HG03097 (cell line): ENCODE measurements around the gene OTUD5.

ENCODE experiments used
- ATAC-seq: cut with Tn5 transposase; IDR thresholded peaks from one replicate; pipeline ENCODE4 v1.9.1; 2021; ENCODE audit not compliant: unreplicated experiment, low FRiP score

OTUD5 gene

DNA sequence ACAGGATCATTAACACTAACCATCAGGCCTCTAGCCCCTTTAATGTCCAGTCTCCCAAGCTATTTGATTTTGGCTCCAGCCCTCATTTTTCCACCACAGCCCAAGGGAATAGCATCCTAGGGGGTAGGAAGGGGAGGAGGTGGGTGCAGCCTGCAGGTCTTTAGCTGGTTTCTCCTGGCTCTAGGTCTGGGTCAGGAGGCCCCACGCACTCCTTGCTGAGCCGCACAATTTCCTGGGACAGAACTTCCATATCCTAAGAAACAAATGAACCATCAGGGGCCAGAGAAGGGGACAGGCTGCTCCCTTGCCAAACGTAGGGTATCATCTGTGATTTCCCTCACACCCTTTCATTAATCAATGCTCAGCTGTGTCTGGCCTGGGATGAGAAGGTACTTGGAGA lies 16.6 kb upstream of the OTUD5 start:
- no peak for ATAC-seq

DNA sequence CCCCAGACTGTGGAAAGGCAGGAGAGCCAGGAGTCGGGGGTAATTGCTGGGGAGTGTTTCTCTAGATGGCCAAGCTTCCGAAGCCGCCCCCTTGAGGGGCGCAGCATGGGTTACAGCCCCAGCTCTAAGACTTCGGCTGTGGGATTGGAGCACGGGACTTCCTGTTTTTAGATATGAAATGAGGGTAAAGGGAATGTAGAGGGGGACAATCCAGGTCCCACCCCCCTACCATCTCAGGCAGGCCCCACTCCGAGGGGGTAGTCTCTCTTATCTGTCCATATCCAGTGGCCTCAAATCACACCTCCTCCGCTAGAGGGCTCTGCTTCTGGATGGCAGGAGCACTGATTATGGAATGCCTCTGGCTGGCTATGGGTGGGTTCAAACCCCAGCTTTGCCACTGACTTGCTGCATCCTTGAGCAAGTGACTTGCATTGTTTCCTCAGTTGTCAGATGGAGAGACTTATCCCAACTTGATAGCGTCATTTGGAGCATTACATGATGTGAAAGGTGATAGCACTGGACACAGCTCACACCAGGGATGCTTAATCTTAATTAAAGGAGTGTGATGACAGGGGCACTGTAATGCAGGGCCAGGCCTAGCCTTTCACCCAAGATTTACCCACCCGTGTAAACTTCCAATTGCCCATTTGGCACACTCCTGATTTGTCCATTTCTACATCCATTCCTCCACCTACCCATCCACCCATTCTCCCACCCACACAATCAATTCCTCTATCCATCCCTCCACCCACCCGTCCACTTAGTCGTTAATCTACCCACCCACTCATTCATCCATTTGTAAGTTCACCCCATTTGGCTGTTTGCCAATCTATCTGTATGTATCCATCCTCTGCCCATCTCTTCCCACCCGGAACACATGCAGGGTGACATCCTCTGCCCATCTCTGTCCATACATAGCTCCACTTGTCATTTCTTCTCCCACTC lies 15.1 kb upstream of the OTUD5 start:
- no peak for ATAC-seq

DNA sequence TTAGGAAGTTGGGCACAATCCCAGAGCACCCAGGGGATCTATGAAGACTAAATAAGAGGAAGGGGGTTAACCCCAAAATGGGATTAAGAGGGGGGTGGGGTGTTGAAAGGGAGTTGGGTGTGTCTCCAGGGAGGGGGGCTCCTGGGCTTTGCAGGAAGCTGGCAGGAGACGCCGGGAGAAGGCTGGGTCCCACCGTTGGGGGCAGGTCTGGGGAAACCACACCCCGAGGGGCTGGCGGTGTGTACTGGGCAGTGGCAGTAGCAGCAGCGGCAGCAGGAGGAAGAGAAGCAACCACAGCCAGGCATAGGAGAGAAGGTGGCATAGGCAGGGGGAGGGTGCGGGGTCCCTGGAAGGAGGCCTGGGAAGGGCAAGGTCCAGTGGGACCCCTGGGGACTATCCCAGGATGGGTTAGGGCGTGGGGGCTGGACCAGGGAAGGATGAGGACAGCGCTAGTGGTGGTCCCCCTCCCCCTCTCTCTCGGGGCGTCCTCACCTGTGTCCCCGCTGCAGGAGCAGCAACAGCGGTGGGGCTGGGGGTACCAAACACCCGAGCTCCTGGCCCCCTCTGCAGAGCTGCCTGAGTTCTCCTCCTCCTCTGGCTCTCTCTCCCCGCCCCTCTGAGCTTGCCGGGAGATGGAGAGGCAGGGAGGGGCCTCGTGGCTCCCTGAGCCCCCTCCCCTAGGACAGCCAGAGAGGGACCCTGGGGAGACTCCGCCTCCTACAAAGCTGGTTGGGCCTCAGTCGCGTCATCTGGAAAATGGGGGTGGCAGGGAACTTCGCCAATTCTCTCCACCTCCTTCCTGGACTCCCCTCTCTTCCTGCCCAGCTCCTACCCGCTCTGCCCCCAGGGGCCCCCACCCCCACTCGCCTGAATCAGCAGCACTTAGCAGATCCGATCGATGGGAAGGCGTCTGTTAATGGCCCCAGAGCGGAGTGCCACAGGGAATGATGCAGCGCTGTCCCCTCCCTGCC lies 14.1 kb upstream of the OTUD5 start, which contains the start of gene KCND1:
Gene KCND1, minus strand, starts transcription at position 596 of the 971 bp plus-strand sequence. CDS start 1,573 bp downstream, outside the sequence.
- ATAC-seq = no peak

DNA sequence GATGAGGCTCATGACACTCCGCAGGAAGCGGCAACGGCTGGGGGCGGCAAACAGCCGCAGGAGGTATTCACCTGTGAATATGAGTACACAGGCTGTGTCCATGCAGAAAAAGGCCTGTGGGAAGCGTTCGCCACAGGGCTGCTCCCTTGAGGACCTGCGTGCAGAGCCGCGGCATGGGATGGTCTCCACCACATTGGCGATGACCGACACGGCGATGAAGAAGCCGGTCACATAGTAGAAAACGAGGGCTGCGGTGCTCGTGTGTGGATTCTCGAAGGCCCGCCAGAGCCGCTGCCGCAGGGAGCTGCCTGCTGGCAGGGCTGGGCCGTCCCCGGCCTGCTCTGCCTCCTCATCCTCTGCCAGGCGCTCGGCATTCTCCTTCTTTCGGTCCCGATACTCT lies 12.1 kb upstream of the OTUD5 start:
- ATAC-seq = no peak

DNA sequence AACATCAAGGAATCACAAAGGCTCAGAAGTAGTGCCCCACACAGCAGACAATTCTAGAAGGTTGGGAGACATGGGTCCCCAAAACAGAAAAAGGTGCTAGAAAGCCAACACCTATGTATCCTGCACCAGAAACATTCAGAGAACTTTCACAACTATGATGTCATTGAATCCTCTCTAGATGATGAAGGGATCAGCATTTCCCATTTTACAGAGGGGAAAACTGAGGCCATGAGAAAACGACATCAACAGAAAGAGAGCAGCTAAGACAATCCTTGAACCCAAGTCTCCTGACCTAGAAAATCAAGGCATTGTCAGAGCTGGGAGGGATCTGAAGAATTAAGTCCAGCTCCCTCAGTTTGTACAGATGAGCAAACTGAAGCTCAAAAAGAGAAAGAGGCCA lies 11.0 kb upstream of the OTUD5 start:
- no peak for ATAC-seq

DNA sequence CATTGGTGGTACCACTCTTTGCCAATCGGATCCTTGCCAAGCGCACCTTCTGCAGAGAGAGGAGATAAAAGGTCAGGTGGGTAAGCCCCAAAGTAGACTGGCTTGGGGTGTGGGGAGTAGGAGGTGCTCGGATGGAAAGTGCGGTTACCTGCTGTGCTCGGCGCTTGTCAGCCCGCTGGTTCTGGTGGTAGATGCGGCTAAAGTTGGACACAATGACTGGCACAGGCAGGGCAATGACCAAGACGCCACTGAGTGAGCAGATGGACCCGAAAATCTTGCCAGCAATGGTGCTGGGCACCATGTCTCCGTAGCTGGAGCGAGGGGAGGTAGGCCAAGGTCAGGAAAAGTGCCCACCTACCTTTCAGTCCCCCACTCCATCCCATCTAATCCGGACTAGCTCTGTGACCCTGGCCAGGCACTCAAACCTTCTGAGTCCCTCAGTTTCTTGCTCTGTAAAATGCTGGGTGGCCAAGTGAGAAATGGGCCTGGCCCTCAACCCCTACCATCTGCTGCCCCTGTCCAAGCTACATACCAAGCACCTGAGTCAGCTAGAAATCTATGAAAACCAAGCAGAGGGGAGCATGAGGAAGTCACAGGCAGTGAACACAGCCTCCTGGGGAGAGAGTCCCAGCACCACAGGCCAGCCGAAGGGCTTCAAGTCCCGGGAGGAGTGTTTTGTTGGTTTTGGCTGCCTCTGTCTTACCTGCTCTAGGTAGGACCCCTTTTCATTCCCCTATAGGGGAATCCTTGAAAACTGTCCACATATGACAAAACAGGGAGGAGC lies 9.6 kb upstream of the OTUD5 start:
- ATAC-seq = no peak

DNA sequence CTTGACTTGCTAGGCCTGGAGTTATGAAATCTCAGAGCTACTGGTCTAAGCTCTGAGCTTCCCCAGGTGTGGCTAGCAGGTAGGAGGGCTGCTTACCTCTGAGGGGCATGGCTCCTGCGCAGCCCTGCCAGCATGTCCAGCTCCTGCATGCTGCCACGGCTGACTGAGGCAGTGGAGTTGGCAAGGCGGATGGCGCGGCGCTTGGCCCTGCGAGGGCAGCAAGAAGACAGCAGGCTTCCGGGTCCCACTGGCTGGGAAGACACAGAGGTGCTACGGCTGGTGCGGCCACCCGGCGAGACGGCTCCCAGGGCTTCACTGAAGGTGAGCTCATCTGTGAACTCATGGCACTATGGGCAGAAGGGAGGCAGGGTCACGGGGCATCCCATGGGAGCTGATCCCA lies 8.6 kb upstream of the OTUD5 start:
- ATAC-seq = no peak

DNA sequence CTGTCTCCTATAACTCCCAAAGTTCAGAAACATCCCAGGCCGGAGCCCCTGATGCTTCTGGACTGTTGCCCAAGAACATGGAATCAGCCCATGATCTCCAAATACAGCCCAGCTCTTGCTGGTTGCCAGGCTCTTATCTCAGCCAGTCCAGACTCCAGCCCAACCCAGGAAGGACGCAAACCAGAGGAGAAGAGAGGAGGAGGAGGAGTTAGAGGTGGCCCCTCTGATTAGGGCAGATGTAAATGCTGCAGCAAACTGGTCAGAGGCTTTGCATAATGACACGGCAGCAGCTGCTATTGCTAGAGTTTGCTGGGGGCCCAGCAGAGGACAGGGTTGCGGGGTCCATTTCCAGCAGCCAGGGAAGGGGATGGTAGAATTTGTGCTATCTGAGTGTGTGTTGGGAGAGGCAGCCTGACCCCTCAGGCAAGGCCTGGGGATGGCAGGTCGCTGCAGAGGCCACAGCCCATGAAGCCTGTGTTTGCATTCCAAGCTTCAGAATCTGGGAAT lies 4.2 kb upstream of the OTUD5 start:
- no peak for ATAC-seq

DNA sequence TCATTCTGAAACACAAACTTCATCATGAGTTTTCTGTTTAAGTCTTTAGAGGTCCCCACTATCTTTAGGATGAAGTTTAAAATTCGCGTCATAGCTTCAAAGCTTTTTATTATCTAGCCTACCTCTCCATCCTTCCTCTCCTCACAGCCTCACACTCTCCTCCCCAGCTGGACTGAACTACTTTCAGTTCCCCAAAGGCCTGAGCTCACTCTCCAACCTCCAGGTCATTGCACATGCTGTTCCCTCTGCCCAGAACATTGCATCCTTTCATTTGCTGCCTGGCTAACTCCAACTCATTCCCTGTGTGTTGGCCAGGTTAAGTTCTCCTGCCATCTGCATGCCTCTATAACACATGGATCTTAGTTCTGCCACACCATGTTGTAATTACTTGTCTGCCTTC lies 2.9 kb upstream of the OTUD5 start:
- ATAC-seq = no peak

DNA sequence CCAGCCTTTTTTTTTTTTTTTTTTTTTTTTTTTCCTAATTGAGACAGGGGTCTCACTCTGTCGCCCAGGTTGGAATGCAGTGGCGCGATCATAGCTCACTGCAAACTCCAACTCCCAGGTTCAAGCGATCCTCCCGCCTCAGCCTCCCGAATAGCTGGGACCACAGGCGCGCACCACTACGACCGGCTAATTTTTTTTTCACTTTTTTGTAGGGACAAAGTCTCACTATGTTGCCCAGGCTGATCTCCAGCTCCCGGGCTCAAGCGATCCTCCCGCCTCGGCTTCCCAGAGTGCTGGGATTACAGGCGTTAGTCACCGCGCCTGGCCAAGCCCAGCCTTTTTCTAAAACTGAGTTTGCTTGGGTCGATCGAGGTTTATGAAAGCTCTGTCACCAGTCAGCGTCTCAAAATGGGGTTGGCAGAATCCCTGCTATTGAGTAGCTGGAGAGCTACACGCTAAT lies 1.3 kb upstream of the OTUD5 start:
- no peak for ATAC-seq

DNA sequence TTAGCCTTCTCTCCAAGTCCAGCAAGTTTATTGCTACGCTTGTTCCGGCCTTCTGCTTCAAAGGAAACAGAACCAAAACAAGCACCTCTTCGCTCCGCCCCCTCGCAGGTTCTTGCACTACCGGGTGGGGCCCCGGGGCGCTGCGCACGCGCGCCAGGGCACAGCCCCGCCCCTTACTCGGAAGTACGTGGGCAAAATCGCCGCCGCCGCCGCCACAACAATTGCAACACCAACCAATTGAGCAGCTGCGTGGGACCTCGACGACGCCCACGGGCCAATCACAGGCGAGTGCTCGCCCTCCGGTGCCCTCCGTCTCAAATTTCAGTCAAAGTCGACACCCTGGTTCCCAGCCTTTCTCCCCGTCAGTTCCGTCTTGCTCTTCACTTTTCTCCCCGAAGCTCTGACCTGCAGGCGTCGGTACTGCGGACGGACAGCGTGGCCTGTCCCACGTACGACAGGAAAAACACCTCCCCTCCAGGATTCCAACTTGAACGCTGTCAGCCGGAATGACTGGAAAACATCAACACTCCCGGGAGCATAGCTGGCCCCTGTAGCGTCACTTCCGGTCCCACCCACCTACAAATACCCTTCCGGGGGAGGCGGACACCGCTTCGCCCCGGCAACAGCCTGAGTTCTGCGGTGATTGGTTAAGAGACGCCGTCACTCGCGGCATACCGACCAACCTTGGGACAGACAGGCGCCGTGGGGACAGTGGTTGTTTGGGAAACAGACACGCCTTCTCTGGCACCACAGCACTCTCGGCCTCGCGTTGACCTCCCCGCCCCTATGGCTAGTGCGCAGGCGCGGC lies 624 bp upstream of the OTUD5 start:
- ATAC-seq = peak; percentile 82

DNA sequence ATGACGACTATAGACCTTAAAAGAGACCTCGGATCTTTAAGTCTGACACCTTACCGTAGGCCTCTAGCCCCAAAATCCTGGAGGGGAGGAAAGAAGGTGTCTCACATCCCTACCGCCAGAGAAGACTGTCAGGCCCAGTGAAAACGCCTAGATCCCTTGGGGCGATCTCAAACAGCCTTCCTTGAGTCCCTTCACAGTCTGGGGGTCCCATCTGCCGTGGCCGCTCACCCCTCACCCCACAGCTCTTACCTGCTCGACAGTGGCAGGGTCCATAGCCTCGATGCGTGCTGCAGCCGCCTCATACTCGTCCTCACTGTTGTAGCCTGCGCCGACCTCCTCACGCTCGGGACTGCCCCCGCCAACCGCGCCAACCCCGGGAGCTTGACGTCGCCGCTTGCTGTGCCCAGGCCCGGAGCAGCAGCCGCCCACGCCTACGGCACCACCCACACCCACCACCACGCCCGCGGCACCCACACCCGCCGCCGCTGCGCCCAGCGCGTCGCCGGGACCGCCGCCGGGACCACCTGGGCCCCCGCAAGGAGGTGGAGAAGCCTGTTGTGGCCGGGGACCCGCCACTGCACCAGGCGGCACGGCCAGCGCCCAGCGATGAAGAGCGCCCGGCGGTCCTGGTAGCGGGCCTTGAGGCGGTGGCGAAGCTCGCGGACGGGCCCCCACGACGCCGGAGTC lies 536 bp downstream of the OTUD5 start:
- peak; percentile 4 for ATAC-seq

DNA sequence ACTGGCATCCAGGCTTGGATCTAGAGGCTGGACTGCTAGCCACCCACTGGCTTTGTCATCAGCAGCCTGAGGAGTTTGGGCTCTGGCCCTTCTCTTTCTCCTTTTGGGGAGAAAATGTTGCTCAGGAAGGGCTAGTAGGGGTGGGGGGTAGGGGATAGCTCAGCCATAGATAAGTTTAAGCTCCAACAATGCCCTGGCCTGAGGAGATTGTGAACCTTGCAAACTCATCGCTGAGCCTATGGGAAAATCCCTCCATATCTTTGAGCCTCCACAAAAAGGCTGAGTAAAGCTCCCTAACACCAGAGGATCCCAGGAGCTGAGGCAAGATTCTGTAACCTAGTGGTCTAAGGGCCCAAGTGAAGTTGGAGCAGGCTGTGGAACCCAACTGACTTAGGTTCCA lies 8.8 kb downstream of the OTUD5 start:
- no peak for ATAC-seq

DNA sequence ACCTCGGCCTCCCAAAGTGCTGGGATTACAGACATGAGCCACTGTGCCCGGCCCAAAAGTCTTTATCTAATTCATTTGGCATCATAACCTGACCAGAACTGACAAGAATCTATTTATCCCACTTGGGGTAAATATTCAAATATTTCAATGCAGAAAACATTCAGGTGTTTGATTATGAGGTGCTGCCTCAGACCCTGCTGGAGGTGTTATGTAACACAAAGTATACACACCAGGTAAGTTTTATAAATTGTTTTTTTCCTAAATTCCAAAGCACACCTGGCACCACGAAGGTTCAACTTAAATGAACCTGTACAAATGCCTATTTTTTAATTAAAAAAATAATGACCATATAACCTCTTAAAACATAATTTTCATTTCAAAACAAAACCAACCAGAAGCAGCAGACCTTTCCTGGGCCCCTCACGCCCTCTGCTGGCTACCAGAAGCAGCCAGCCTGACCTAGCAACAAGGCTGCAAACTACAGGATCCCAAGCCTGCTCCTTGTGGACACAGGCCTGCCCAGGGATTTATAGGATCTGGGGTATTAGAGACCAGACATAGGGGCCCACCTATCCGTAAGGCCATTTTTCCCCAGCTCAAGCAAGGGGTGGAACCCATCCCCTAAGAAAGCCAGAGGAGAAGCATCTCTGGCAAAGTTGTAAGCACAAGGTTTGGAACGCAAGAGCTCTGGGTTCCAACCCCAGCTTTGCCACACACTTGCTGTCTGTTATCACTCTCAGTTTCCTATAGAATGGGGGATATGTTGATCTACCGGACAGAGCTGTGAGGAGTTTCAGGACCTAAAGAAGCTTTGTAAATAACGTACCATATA lies 11.7 kb downstream of the OTUD5 start:
- no peak for ATAC-seq

DNA sequence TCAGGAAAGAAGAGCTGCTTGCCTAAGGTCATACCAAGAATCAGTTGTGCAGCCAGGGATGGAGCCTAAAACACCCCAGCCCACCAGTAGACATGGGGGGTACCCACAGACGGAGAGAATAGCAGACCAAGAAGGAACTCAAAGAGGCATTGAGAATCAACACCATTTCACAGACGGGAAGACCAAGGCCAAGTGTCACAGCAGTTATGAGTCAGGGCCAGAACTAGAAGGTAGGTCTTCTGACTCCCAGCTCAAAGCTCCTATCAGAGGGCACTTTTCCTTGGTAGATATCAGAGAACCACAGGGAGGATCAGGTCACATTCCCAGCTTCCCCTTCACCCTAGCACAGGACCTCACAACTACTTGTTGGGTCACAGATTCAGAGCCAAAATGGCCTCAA lies 14.5 kb downstream of the OTUD5 start:
- no peak for ATAC-seq

DNA sequence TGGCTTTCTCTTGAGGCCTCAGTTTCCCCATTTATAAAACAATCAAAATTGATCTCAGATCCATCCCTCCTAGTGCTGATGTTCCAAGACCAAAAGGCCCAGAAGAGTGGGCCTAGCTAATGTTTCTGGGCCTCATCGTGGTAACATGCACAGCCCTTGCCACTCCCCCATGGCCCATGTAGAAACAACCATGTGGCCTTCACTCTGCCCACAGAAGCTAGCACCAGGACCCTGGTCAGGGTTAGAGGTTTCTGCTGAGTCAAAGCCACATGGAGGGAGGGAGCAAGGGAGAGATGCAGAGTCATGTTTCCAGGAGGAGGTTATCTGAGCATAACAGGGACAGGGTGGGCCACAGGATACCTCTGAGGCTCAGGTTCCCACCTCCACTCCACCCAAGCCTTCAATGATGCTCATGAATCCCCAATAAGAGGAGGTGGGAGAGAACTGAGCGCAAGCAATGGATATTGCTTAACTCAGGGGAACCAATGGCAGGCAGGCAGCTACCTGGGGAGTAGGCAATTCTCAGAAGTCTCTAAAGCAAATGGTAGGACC lies 16.9 kb downstream of the OTUD5 start:
- no peak for ATAC-seq

DNA sequence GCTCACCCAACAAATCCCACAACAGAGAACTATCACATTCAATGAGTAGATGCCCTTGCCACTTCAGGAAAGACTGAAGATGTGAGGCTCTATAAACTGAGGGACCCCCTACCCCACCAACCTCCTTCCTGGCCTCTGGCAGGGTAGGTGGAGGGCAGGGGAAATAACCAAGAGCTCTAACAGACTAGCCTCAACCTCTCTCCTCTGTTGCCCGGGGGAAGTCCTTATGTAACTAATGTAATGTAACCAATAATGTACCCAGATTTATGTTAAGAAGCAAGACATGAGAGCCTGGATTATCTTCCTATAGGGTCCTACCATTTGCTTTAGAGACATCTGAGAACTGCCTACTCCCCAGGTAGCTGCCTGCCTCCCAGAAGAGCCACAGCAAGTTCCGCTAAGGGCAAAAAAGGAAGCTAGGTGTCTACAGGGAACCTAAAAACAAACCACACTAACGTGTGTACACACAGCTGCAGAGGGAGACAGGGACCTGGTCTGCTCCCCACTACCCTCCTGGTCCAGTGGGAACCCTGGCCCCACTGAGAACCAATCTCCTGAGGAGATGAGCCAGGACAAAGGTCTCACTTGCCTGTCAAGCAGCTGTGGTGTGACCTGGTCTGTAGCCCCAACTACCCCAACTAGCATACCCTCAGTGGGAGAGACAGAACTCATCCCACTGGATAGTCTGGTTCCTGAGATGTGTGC lies 17.7 kb downstream of the OTUD5 start:
- no peak for ATAC-seq
